NCI-H1694 (cell line): Measurements from ENCODE around the gene FMN1.

ENCODE experiments used
- DNase-seq: peaks from one replicate; lab custom pipeline; 2025; lab: John Stamatoyannopoulos, UW

The FMN1 gene

GRCh38 chr15:33119865-33120264 is 74.6 kb downstream of the FMN1 start:
- DNase-seq, result no peak

GRCh38 chr15:33119273-33119672 is 75.2 kb downstream of the FMN1 start:
- no peak for DNase-seq

- no peak for DNase-seq
Measured at GRCh38 chr15:33116198-33116597, 78.3 kb downstream of the FMN1 start.

GRCh38 chr15:33115191-33115861 is 79.2 kb downstream of the FMN1 start:
- no peak for DNase-seq

GRCh38 chr15:33114374-33114717 is 80.2 kb downstream of the FMN1 start:
- DNase-seq, result no peak

GRCh38 chr15:33113666-33114373 is 80.7 kb downstream of the FMN1 start:
- DNase-seq, result no peak

- no peak for DNase-seq
Measured at GRCh38 chr15:33112541-33113105, 81.9 kb downstream of the FMN1 start.

GRCh38 chr15:33111041-33111451 is 83.5 kb downstream of the FMN1 start:
- no peak for DNase-seq

GRCh38 chr15:33109345-33109744 is 85.2 kb downstream of the FMN1 start:
- DNase-seq, result no peak

GRCh38 chr15:33108518-33108917 is 86.0 kb downstream of the FMN1 start:
- no peak for DNase-seq

- no peak for DNase-seq
Measured at GRCh38 chr15:33107950-33108349, 86.6 kb downstream of the FMN1 start.

- no peak for DNase-seq
Measured at GRCh38 chr15:33104212-33104611, 90.3 kb downstream of the FMN1 start.

- no peak for DNase-seq
Measured at GRCh38 chr15:33101036-33101435, 93.5 kb downstream of the FMN1 start.

GRCh38 chr15:33100314-33100713 is 94.2 kb downstream of the FMN1 start:
- no peak for DNase-seq

GRCh38 chr15:33099739-33100138 is 94.8 kb downstream of the FMN1 start:
- no peak for DNase-seq

- DNase-seq, result no peak
Measured at GRCh38 chr15:33099213-33099612, 95.3 kb downstream of the FMN1 start.

- DNase-seq, result no peak
Measured at GRCh38 chr15:33098094-33099058, 96.1 kb downstream of the FMN1 start.

- no peak for DNase-seq
Measured at GRCh38 chr15:33096134-33096533, 98.4 kb downstream of the FMN1 start.

- DNase-seq, result no peak
Measured at GRCh38 chr15:33095641-33096040, 98.9 kb downstream of the FMN1 start.

- no peak for DNase-seq
Measured at GRCh38 chr15:33094336-33094735, 100.2 kb downstream of the FMN1 start.

GRCh38 chr15:33093222-33093621 is 101.3 kb downstream of the FMN1 start:
- DNase-seq, result no peak

GRCh38 chr15:33091983-33092693 is 102.4 kb downstream of the FMN1 start:
- DNase-seq, result no peak
